WTC11 (cell line): ENCODE data around the gene HIF3A.

Experiments used
- AFF4 ChIP-seq: sonication (generic); formaldehyde crosslinking; IDR thresholded peaks from 2 replicates; pipeline ENCODE4 v1.8.1; 2023; ENCODE audit warnings: mild to moderate bottlenecking, missing genetic modification reagents, borderline replicate concordance
- E2F4 ChIP-seq: sonication (generic); formaldehyde crosslinking; IDR thresholded peaks from 2 replicates; pipeline ENCODE4 v1.8.1; 2022; ENCODE audit warnings: low read depth, mild to moderate bottlenecking, moderate library complexity, missing genetic modification reagents, borderline replicate concordance
- ESRRA ChIP-seq: sonication (generic); formaldehyde crosslinking; IDR thresholded peaks from 2 replicates; pipeline ENCODE4 v1.8.1; 2022; ENCODE audit warnings: mild to moderate bottlenecking, missing genetic modification reagents, borderline replicate concordance
- TEAD4 ChIP-seq: sonication (generic); formaldehyde crosslinking; IDR thresholded peaks from 2 replicates; pipeline ENCODE4 v1.8.0; 2022; ENCODE audit warnings: mild to moderate bottlenecking, missing genetic modification reagents
- USF1 ChIP-seq: sonication (generic); formaldehyde crosslinking; IDR thresholded peaks from 2 replicates; pipeline ENCODE4 v1.8.0; 2022; ENCODE audit warnings: mild to moderate bottlenecking, missing genetic modification reagents
- USF2 ChIP-seq: sonication (generic); formaldehyde crosslinking; IDR thresholded peaks from 2 replicates; pipeline ENCODE4 v1.8.1; 2023; ENCODE audit warnings: mild to moderate bottlenecking, missing genetic modification reagents, moderate library complexity
- ZNF121 ChIP-seq: sonication (generic); formaldehyde crosslinking; IDR thresholded peaks from 2 replicates; pipeline ENCODE4 v1.8.0; 2023; ENCODE audit warnings: missing genetic modification reagents
- TF ChIP-seq, protein P1 (sequence below): fragments of 200-600 bp; IDR thresholded peaks from 2 replicates; pipeline ENCODE4 v1.8.0; 2022; ENCODE audit warnings: antibody characterized with exemption

- TF ChIP-seq USF1 (CRISPR knock-in tag), result no peak
- TF ChIP-seq, protein P1, sequence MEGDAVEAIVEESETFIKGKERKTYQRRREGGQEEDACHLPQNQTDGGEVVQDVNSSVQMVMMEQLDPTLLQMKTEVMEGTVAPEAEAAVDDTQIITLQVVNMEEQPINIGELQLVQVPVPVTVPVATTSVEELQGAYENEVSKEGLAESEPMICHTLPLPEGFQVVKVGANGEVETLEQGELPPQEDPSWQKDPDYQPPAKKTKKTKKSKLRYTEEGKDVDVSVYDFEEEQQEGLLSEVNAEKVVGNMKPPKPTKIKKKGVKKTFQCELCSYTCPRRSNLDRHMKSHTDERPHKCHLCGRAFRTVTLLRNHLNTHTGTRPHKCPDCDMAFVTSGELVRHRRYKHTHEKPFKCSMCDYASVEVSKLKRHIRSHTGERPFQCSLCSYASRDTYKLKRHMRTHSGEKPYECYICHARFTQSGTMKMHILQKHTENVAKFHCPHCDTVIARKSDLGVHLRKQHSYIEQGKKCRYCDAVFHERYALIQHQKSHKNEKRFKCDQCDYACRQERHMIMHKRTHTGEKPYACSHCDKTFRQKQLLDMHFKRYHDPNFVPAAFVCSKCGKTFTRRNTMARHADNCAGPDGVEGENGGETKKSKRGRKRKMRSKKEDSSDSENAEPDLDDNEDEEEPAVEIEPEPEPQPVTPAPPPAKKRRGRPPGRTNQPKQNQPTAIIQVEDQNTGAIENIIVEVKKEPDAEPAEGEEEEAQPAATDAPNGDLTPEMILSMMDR, result no peak
- TF ChIP-seq ZNF121 (CRISPR knock-in tag), result no peak
- no peak for TF ChIP-seq TEAD4 (CRISPR knock-in tag)
- no peak for TF ChIP-seq USF2 (CRISPR knock-in tag)
- no peak for TF ChIP-seq AFF4
- no peak for TF ChIP-seq E2F4
- no peak for TF ChIP-seq ESRRA (CRISPR knock-in tag)
Observed at GRCh38 chr19:46347985-46348384, 51.1 kb downstream of the HIF3A start.
